Suprapubic skin (tissue), 3 donors: ENCODE measurements around the gene GADD45G.

Experiments used
- POLR2A ChIP-seq, 2 donors: fragments of 450-650 bp; IDR thresholded peaks; one replicate each; pipeline ENCODE4 v1.6.1; 2017; ENCODE audit warnings: antibody characterized with exemption in 2 of 2, mild to moderate bottlenecking in 2 of 2, moderate library complexity in 2 of 2
- TF ChIP-seq, protein P1 (sequence below), 2 donors: fragments of 200-600 bp in 1 of 2; fragments of 450-650 bp in 1 of 2; sonication (generic) in 1 of 2; IDR thresholded peaks; one replicate each; pipeline ENCODE4 v1.5.1; 2016 to 2019; ENCODE audit warnings: antibody characterized with exemption in 2 of 2, mild to moderate bottlenecking in 1 of 2, moderate library complexity in 1 of 2

GRCh38 chr9:89594811-89595550, 9.8 kb upstream of the GADD45G start:
- no peak for TF ChIP-seq POLR2A (IDR thresholded peaks at IDR 0.05)
- TF ChIP-seq, protein P1, sequence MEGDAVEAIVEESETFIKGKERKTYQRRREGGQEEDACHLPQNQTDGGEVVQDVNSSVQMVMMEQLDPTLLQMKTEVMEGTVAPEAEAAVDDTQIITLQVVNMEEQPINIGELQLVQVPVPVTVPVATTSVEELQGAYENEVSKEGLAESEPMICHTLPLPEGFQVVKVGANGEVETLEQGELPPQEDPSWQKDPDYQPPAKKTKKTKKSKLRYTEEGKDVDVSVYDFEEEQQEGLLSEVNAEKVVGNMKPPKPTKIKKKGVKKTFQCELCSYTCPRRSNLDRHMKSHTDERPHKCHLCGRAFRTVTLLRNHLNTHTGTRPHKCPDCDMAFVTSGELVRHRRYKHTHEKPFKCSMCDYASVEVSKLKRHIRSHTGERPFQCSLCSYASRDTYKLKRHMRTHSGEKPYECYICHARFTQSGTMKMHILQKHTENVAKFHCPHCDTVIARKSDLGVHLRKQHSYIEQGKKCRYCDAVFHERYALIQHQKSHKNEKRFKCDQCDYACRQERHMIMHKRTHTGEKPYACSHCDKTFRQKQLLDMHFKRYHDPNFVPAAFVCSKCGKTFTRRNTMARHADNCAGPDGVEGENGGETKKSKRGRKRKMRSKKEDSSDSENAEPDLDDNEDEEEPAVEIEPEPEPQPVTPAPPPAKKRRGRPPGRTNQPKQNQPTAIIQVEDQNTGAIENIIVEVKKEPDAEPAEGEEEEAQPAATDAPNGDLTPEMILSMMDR (IDR thresholded peaks at IDR 0.05) = no peak
